ENCODE data around the gene SSTR3. TPM values are rescaled to one million over a fixed set of nuclear protein-coding genes. Genes with fewer than 3 reads are reported as not detected.

The SSTR3 gene
- total and polyA plus RNA-seq, 11 donors = 0.07 TPM; not detected in 10

GRCh38 chr22:37186997-37187522 lies 25.2 kb downstream of the SSTR3 start:
- Histone ChIP-seq H3K9me3 (no peaks in the 10 kb centered on the region), H3K27ac (peak overlapping the region; percentile 53 to 93 (median 80)), H3K4me1 (peaks cover 9 to 61% (median 37%) of the 10 kb centered on the region in 12 donors), H3K36me3 (peaks cover 0 to 3% (median 0%) of the 10 kb centered on the region in 9 donors), H3K27me3 (no peaks in the 10 kb centered on the region), H3K4me3 (peak overlapping the region in 8 of 12 donors; percentile 42 to 64 (median 52))
- 31 to 55% (median 52%) methylated on average over 4 of the region's 4 CpGs for WGBS, 4 donors
- DNase-seq (peak in 2 of 5 donors; percentile 24 to 39), ATAC-seq (peak in 2 of 4 donors; percentile 23 to 31)
- intact Hi-C loops (cut with DNase I) = no loop called here
- TF ChIP-seq CTCF (IDR thresholded peaks at IDR 0.05) = no peak
- no peak for TF ChIP-seq POLR2A (IDR thresholded peaks at IDR 0.05)

GRCh38 chr22:37186228-37186996 lies 25.9 kb downstream of the SSTR3 start:
- intact Hi-C loops (cut with DNase I) = no loop called here
- H3K4me1 ChIP-seq = peaks cover 9 to 61% (median 37%) of the 10 kb centered on the region in 12 donors
- peak in 3 of 5 donors; percentile 18 to 46 (median 22) for DNase-seq

GRCh38 chr22:37185646-37186227 lies 26.5 kb downstream of the SSTR3 start:
- TF ChIP-seq POLR2A (IDR thresholded peaks at IDR 0.05) (no peak), CTCF (IDR thresholded peaks at IDR 0.05) (no peak)
- Histone ChIP-seq H3K4me3 (no peak overlapping the region), H3K4me1 (peaks cover 9 to 61% (median 37%) of the 10 kb centered on the region in 12 donors), H3K36me3 (peaks cover 0 to 3% (median 0%) of the 10 kb centered on the region in 9 donors), H3K27me3 (no peaks in the 10 kb centered on the region), H3K27ac (peak overlapping the region in 1 of 12 donors; percentile 93), H3K9me3 (no peaks in the 10 kb centered on the region)
- ATAC-seq (no peak), DNase-seq (peak in 1 of 5 donors; percentile 16)
- intact Hi-C loops (cut with DNase I) = no loop called here
- 74 to 87% (median 80%) methylated on average over 9 to 13 of the region's 13 CpGs for WGBS, 4 donors

More at GRCh38 chr22:37186228-37186996, 25.9 kb downstream of the SSTR3 start:
- no peaks in the 10 kb centered on the region for H3K27me3 ChIP-seq
- peak overlapping the region in 5 of 12 donors; percentile 48 to 64 (median 54) for H3K4me3 ChIP-seq
- WGBS, 4 donors = 57 to 69% (median 67%) methylated on average over 9 of the region's 9 CpGs
- peak in 2 of 4 donors; percentile 27 to 36 for ATAC-seq
- H3K36me3 ChIP-seq = peaks cover 0 to 3% (median 0%) of the 10 kb centered on the region in 9 donors
- H3K9me3 ChIP-seq = no peaks in the 10 kb centered on the region
- H3K27ac ChIP-seq = peak overlapping the region in 11 of 12 donors; percentile 64 to 93 (median 82)
- TF ChIP-seq POLR2A (IDR thresholded peaks at IDR 0.05) (no peak), CTCF (IDR thresholded peaks at IDR 0.05) (no peak)
